HepG2 (cell line): ENCODE data around the gene ZNF274. TPM values are rescaled to one million over a fixed set of nuclear protein-coding genes. Genes with fewer than 3 reads are reported as not detected.

Experiments used
- CCAR2 ChIP-seq: fragments of 200-400 bp; formaldehyde crosslinking; optimal IDR thresholded peaks from 2 replicates; pipeline ENCODE3; 2018; ENCODE audit warnings: low read depth, mild to moderate bottlenecking, low read length, moderate library complexity
- FOXJ3 ChIP-seq: sonication (generic); formaldehyde crosslinking; IDR thresholded peaks from 2 replicates; pipeline ENCODE4 v1.4.0; 2020; ENCODE audit warnings: missing genetic modification reagents, mild to moderate bottlenecking, borderline replicate concordance
- GABPA ChIP-seq, 2 experiments: IDR thresholded peaks; 2 replicates each; pipeline ENCODE4 v1.6.1; 2011 to 2016; ENCODE audit warnings: low read depth in 2 of 2, low read length in 1 of 2, missing biosample characterization in 1 of 2, missing genetic modification characterization in 1 of 2
- JUN ChIP-seq: sonication (generic); formaldehyde crosslinking; IDR thresholded peaks from 2 replicates; pipeline ENCODE4 v1.4.0; 2020; ENCODE audit warnings: mild to moderate bottlenecking, missing genetic modification reagents
- KDM2A ChIP-seq: sonication (generic); formaldehyde crosslinking; IDR thresholded peaks from 2 replicates; pipeline ENCODE4 v1.4.0; 2020; ENCODE audit warnings: low read depth, missing genetic modification reagents, borderline replicate concordance
- KDM4B ChIP-seq: sonication (generic); formaldehyde crosslinking; IDR thresholded peaks from 2 replicates; pipeline ENCODE4 v1.4.0; 2020; ENCODE audit warnings: missing genetic modification reagents
- MBNL3 ChIP-seq: fragments of 250-450 bp; sonication (Bioruptor Pico); conservative IDR thresholded peaks from 2 replicates; pipeline ENCODE4 v1.8.0; 2022; ENCODE audit warnings: mild to moderate bottlenecking, inconsistent platforms
- MEIS2 ChIP-seq: sonication (generic); formaldehyde crosslinking; IDR thresholded peaks from 2 replicates; pipeline ENCODE4 v1.9.0; 2021; ENCODE audit warnings: mild to moderate bottlenecking, missing genetic modification reagents
- MXD3 ChIP-seq: IDR thresholded peaks from 2 replicates; pipeline ENCODE4 v1.6.1; 2016; ENCODE audit warnings: mild to moderate bottlenecking, missing biosample characterization, missing genetic modification reagents
- NFYC ChIP-seq: IDR thresholded peaks from 2 replicates; pipeline ENCODE4 v1.6.1; 2016; ENCODE audit warnings: missing genetic modification reagents, missing compliant biosample characterization
- POLR2G ChIP-seq: fragments of 200-400 bp; formaldehyde crosslinking; IDR thresholded peaks from 2 replicates; pipeline ENCODE4 v1.6.1; 2018; ENCODE audit warnings: mild to moderate bottlenecking, low read depth, low read length, moderate library complexity
- SATB2 ChIP-seq: sonication (generic); formaldehyde crosslinking; IDR thresholded peaks from 2 replicates; pipeline ENCODE4 v1.5.0; 2020; ENCODE audit warnings: missing genetic modification reagents
- SMAD9 ChIP-seq: sonication (generic); formaldehyde crosslinking; IDR thresholded peaks from 2 replicates; pipeline ENCODE4 v1.5.1; 2020; ENCODE audit warnings: mild to moderate bottlenecking, missing genetic modification reagents
- SUZ12 ChIP-seq: fragments of 150-350 bp; IDR thresholded peaks from 2 replicates; pipeline ENCODE4 v1.6.1; 2014; ENCODE audit warnings: low read depth, low read length
- TAF15 ChIP-seq: fragments of 200-400 bp; formaldehyde crosslinking; IDR thresholded peaks from one replicate; pipeline ENCODE4 v1.6.1; 2018; ENCODE audit warnings: mild to moderate bottlenecking, low read depth, low read length; ENCODE audit not compliant: poor library complexity, severe bottlenecking
- ZNF205 ChIP-seq: IDR thresholded peaks from 2 replicates; pipeline ENCODE4 v1.6.1; 2018; ENCODE audit warnings: missing biosample characterization, missing genetic modification reagents
- ZNF451 ChIP-seq: sonication (generic); formaldehyde crosslinking; IDR thresholded peaks from 2 replicates; pipeline ENCODE4 v1.5.0; 2020; ENCODE audit warnings: mild to moderate bottlenecking, missing genetic modification reagents
- ZNF564 ChIP-seq: sonication (generic); formaldehyde crosslinking; IDR thresholded peaks from 2 replicates; pipeline ENCODE4 v1.8.1; 2023; ENCODE audit warnings: mild to moderate bottlenecking, missing genetic modification reagents
- ZNF646 ChIP-seq: sonication (generic); formaldehyde crosslinking; IDR thresholded peaks from 2 replicates; pipeline ENCODE4 v1.9.0; 2021; ENCODE audit warnings: mild to moderate bottlenecking, missing genetic modification reagents
- ZSCAN9 ChIP-seq: IDR thresholded peaks from 2 replicates; pipeline ENCODE4 v1.6.1; 2016; ENCODE audit warnings: borderline replicate concordance
- polyA plus RNA-seq, 8 experiments: library from polyadenylated mRNA; depleted of rRNA in 3 of 8; stranded (reverse) in 7 of 8; unstranded in 1 of 8; fragments of >200 nt; fragmentation: Illumina TruSeq in 4 of 8; extraction: Trizol in 4 of 8; gene quantifications; 2 replicates each; pipeline versions ENCODE4 v1.2.1 to v1.2.3, GENCODE V29; 2011 to 2016; ENCODE audit warnings: low read depth in 4 of 8, missing spikeins in 1 of 8, mixed read lengths in 1 of 8; ENCODE audit not compliant: insufficient read depth in 1 of 8
- total RNA-seq, 5 experiments: library from RNA; depleted of rRNA; stranded (reverse); fragments of >200 nt; fragmentation: Illumina TruSeq; extraction: Trizol; gene quantifications; 2 replicates each; pipeline ENCODE4 v1.2.3, GENCODE V29; 2016; ENCODE audit warnings: low read depth in 1 of 5
- TF ChIP-seq, protein P1 (sequence below): sonication (generic); formaldehyde crosslinking; IDR thresholded peaks from 2 replicates; pipeline ENCODE4 v1.5.0; 2020; ENCODE audit warnings: missing genetic modification reagents

Gene ZNF274
- total and polyA plus RNA-seq, 2 of the 13 experiments (the other 11 are each of a cell fraction or from before 2014, with no cell fraction given), result 16.1 to 23.0 TPM

DNA sequence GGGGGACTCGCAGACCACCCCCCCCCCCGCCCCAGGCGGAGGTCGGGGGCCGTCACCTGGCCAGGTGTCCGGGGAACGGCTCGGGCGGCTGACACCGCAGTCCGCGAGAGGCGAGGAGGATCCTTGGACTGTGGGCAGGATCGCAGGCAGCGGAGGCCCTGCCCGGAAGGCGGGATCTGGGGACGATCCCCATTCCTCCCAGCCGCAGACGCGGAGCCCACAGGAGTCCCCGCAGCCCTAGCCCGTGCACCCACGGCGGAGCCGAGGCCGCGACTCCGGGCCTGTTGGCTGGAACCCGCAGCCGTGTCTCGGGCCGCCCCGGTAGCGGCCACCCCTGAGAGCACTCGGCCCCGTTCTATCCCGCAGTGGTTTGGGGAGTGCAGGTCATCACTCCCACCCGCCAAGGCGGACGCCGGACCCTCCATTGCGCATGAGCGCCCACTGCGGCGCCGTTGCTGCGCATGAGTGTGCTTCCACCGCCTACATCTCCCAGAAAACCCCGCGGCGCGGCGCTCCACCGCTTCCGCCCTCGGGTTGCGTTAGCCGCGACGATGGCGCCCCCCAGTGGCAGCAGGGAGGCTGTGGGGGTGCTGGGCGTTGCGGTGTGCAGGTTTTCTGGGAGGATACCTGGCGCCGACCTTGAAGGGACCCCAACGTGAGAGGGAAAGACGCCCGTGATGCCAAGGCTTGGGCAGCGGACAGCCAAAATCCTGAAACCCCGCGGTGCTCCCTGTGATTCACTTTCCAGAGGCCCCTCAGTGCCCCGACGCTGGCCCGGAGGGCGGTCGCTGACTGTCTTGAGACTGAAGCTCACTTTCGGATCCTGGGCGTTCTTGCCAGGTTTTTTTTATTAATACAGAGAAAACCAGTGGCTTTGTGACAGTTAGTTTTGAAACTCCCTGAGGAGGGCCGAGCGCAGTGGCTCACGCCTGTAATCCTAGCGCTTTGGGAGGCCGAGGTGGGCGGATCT lies 27.9 kb upstream of the ZNF274 start (continued):
- TF ChIP-seq ZNF646 (CRISPR knock-in tag) (no peak), SUZ12 (peak; percentile 68), JUN (CRISPR knock-in tag) (no peak), CCAR2 (no peak), SATB2 (CRISPR knock-in tag) (peak; percentile 69; the same call in 1 of the 2 replicates), MXD3 (peak; percentile 83; the same call in 1 of the 2 replicates), SMAD9 (CRISPR knock-in tag) (no peak), POLR2G (peak; percentile 79), MEIS2 (CRISPR knock-in tag) (no peak), ZNF205 (CRISPR knock-in tag) (peak; percentile 83; the same call in 1 of the 2 replicates), GABPA (IDR thresholded peaks at IDR 0.05; ENCODE audit: low read depth, low read length) (peak; percentile 82), GABPA (CRISPR knock-in tag; IDR thresholded peaks at IDR 0.05; ENCODE audit: low read depth) (peak; percentile 95), ZNF564 (CRISPR knock-in tag) (0 out of 2 replicates have a peak, but pooled peaks have one; percentile 89), FOXJ3 (CRISPR knock-in tag) (peak; percentile 27; the same call in 1 of the 2 replicates), MBNL3 (no peak), ZNF451 (CRISPR knock-in tag) (peak; percentile 47; the same call in 1 of the 2 replicates), TAF15 (no peak), KDM4B (CRISPR knock-in tag) (no peak), KDM2A (CRISPR knock-in tag) (peak; percentile 85), NFYC (peak; percentile 54), ZSCAN9 (CRISPR knock-in tag) (no peak)
- TF ChIP-seq, protein P1, sequence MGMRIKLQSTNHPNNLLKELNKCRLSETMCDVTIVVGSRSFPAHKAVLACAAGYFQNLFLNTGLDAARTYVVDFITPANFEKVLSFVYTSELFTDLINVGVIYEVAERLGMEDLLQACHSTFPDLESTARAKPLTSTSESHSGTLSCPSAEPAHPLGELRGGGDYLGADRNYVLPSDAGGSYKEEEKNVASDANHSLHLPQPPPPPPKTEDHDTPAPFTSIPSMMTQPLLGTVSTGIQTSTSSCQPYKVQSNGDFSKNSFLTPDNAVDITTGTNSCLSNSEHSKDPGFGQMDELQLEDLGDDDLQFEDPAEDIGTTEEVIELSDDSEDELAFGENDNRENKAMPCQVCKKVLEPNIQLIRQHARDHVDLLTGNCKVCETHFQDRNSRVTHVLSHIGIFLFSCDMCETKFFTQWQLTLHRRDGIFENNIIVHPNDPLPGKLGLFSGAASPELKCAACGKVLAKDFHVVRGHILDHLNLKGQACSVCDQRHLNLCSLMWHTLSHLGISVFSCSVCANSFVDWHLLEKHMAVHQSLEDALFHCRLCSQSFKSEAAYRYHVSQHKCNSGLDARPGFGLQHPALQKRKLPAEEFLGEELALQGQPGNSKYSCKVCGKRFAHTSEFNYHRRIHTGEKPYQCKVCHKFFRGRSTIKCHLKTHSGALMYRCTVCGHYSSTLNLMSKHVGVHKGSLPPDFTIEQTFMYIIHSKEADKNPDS (CRISPR knock-in tag), result 0 out of 2 replicates have a peak, but pooled peaks have one; percentile 79
